GM18498 (cell line): Measurements from ENCODE around the gene OR2AE1.
A peak's percentile ranks its signal among the peaks of the same experiment; 100 is the strongest.
"Not testable (repeated sequence)": the region's sequence is repeated elsewhere in the genome, so short reads cannot be mapped to it uniquely, and the experiment has no call there.

Experiments
- ATAC-seq: cut with Tn5 transposase; IDR thresholded peaks from one replicate; pipeline ENCODE4 v1.9.1; 2021; ENCODE audit warnings: mild to moderate bottlenecking, moderate library complexity; ENCODE audit not compliant: unreplicated experiment

OR2AE1 gene

GRCh38 chr7:99876933-99877332 is at the start of gene OR2AE1:
OR2AE1 (minus strand) TSS chr7:99877033; CDS start chr7:99877033, 0 bp downstream.
- ATAC-seq, result no peak

DNA sequence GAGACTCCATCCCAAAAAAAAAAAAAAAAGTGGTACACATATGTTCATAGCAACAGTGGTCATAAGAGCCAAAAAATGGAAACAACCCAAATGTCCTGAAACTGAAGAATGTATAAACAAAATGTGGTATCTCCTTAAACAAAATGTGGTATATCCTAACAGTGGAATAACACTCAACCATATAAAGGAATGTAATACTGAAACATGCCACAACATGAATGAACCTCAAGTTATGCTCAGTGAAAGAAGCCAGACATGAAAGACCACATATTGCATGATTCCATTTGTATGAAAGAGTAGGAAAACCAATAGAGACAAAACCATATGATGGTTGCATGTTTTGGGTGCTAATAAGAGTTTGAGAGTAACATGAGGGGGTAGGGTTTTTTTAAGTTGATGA is 49.5 kb upstream of the OR2AE1 start:
- ATAC-seq, result no peak

- ATAC-seq, result no peak
Observed at GRCh38 chr7:99923200-99923599, 46.4 kb upstream of the OR2AE1 start.

DNA sequence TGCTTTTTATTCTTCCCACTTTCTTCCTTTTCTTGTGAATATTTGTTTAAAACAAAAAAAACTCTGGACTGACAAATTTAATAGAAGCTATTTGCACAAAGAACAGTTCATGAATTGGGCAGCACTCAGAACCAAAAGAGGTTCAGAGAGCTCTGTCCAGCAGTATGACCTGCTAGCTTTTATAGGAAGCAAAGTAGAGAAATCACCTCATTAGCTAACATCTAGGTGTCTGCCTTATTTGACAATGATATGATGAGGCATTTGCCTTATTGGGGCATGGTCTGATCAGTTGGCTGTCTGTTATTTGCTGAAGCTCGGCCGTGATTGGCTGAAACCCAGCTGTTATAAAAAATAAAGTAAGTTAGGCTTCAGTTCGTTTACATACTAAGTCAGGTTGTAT is 43.3 kb upstream of the OR2AE1 start:
- no peak for ATAC-seq

GRCh38 chr7:99919814-99920112 is 42.9 kb upstream of the OR2AE1 start:
- no peak for ATAC-seq

DNA sequence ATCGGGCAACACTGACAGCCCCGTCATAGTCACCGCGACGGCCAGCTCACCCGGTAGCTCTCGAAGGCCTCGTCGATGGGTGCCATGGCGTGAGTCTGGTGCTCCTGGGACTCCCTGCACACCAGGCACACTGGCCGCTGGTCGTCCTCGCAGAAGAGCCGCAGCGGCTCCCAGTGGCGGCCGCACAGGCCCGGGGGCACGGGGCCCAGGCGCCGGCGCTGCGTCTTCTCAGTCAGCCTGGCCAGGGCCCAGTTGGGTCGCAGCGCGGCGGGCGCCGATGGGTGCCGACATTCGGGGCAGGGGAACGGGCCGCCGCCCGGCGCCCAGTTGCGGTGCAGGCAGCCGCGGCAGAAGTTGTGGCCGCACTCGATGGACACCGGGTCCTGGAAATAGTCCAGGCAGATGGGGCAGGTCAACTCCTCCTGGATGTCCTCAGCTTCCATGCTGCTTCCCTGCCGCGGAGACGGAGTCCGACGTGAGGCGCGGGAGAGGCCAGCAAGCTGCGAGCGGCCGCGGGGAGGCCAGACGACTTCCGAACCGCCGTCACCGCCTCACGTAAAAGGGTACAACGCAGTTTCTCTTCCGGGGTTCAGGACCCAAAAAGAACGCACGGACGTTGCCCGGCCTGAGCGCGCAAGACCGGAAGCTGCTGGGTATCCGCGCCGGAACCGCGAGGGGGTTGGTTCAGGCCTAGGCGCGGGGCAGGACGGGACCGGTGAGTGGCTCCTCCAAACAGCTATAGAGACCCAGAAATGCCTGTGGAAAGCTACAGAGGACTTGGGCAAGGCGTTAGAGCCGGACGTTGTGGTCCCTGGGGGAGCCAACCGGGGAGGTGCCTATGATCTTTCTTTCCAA is 42.4 kb upstream of the OR2AE1 start, which contains the start of gene TRIM4:
Gene TRIM4, minus strand, starts transcription at position 572 of the 855 bp plus-strand sequence. Its CDS starts 129 bp downstream, at position 443.
- ATAC-seq, result peak; percentile 95

- ATAC-seq, result no peak
Observed at GRCh38 chr7:99910976-99911375, 34.1 kb upstream of the OR2AE1 start.

- no peak for ATAC-seq
Observed at GRCh38 chr7:99901581-99901980, 24.7 kb upstream of the OR2AE1 start.

- no peak for ATAC-seq
Observed at GRCh38 chr7:99899830-99900519, 23.1 kb upstream of the OR2AE1 start.

DNA sequence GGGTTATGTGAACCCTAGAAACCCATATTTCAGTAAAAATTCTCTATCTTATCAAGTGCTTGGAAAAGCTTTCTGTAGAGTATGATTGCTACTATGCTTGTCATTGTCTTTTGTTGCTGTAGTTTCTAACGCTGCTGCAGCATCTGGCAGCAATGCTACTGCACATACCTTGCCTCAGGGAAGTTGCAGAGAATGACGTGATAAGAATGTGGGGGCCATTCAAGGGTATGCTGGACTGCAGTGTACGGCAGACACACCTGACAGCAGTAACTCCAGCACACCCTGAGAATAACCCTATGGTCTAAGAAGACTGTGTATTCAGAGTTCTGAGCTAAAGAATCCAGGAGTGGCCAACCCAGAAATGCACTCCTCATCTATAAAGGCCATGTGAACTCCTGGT is 22.0 kb upstream of the OR2AE1 start:
- no peak for ATAC-seq

- no peak for ATAC-seq
Observed at GRCh38 chr7:99898023-99898357, 21.2 kb upstream of the OR2AE1 start.

- ATAC-seq, result no peak
Observed at GRCh38 chr7:99897322-99898022, 20.6 kb upstream of the OR2AE1 start.

DNA sequence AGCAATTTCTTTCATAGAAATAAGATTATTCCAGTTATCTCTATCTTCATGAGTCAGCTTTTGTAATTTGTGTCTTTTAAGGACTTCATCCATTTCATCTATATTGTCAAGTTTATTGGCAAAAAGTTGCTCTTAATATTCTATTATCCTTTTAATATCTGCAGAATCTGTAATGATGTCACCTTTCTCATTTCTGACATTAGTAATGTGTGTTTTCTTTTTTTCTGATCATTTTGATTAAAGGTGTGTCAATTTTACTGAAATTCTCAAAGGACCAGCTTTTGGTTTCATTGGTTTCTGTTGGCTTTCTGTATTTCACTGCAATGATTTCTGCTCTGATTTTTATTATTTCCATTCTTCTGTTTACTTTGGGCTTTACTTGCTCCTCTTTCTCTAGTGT is 17.9 kb upstream of the OR2AE1 start:
- no peak for ATAC-seq

- no peak for ATAC-seq
Observed at GRCh38 chr7:99893280-99893679, 16.4 kb upstream of the OR2AE1 start.

DNA sequence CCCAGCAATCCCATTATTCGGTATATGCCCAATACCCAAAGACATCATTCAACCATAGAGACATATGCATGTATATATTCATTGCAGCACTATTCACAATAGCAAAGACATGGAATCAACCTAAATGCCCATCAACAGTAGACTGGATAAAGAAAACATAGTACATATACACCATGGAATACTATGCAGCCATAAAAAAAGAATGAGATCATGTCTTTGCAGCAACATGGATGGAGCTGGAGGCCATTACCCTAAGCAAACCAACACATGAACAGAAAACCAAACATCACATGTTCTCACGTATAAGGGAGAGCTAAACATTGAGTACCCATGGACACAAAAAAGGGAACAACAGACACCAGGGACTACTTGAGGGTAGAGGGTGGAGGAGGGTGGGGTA is 13.5 kb upstream of the OR2AE1 start:
- not testable (repeated sequence) for ATAC-seq

- not testable (repeated sequence) for ATAC-seq
Observed at GRCh38 chr7:99888366-99888765, 11.5 kb upstream of the OR2AE1 start.

- no peak for ATAC-seq
Observed at GRCh38 chr7:99881370-99881769, 4.5 kb upstream of the OR2AE1 start.

- ATAC-seq, result no peak
Observed at GRCh38 chr7:99876491-99876890, 342 bp downstream of the OR2AE1 start.

- ATAC-seq, result no peak
Observed at GRCh38 chr7:99868246-99868645, 8.6 kb downstream of the OR2AE1 start.

- not testable (repeated sequence) for ATAC-seq
Observed at GRCh38 chr7:99867477-99867876, 9.4 kb downstream of the OR2AE1 start.

DNA sequence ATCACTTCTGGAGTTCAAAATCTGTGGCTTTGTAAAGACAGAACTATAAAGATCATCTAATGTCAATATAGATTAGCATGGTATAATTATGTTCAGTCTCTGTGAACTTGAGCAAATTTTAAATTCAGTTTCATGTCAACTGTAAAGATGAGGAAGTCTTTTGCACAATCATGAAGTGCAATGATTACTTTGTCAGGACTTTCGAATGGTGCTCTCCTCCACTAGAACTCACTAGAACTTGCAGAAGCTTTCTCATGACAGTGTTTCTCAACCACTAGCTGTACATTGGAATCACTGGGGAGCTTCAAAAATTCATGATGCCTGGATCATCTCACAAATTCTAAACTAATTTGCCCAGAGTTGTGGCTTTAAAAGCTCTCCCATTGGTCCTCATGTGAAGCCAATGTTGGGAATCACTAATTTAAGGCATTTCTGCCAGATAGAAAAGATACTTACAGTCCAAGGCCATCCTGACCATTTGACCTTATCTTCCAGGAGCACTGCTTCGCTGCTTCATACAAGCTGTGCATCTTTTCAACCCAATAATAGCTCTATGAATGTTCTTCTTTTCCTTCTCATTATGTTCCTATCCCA is 12.9 kb downstream of the OR2AE1 start:
- ATAC-seq, result no peak
